ENCODE data around the gene SYNJ2.
A peak's percentile ranks its signal among the peaks of the same experiment; 100 is the strongest.

SYNJ2 gene

GRCh38 chr6:158044525-158044888, 62.8 kb downstream of the SYNJ2 start:
- no peak for DNase-seq

DNA sequence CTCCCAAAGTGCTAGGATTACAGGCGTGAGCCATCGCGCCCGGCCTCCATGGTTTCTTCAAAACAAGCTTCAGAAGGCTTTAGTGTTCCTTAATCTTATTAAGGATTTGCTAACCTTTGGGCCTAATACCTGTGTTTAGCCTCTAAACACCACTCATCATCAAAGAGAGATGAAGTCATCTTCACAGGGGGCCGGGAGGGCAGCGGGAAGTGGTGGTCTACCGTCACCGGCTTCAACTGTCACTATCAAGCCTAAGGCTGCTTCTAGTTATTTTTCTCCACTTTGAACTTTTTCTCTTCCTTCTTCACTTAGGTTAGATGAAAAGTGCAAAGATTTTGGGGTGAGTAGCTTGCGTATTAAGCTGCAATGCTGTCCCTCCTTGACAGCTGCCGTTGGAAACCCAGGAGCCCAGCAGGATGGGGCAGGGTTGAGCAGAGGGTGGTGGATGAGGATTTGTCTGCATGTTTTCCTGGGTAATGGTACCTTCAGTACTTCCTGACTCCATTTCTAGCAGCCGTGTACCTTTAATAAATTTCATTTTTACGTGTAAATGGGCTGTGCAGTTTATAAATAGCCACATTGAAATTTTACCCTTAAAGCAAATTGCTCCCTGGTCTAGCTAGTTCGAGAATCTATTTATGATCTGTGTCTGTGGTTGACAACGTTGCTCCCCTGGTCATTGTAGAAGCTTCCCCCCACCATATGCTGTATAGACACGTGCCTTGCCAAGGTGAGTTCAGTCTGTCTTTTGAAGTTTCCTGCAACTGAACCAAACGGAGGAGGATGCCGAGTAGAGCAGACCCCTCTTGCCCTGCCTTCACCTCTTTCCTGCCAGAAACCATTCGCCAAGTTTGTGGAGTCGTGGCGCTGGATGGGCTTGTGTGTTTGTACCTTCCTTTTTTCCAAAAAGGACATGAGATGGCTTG, 64.8 kb downstream of the SYNJ2 start:
- DNase-seq = no peak

- DNase-seq = peak; percentile 84
Measured at GRCh38 chr6:158047127-158047518, 65.5 kb downstream of the SYNJ2 start.

DNA sequence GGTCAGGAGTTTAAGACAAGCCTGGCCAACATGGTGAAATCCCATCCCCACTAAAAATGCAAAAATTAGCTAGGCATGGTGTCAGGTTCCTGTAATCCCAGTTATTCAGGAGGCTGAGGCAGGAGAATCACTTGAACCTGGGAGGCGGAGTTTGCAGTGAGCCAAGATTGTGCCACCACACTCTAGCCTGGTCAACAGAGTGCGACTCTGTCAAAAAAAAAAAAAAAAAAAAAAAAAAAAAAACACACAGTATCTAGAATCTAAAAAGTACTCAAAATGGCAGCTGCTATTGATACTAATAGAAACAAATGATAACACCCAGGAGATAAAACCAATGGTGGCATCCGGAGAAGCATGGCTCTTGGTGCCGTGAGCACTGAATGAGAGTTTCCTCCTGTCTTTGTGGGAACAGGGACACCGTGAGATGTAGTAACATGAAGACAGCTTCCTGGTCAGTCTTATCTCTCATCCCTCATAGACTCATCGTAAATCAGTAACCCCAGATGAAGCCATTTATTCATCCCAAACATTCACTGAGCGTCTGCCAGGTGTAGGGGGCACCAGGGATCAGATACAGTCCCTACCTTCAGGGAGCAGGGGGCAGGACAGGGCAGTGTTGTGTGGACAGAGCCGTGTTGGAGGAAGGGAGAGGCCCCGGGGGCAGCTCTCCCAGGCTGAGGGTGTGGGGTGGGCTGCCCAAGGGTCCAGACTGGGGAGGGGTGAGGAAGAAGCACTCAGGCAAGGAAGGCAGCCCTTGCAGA, 66.1 kb downstream of the SYNJ2 start:
- no peak for DNase-seq

DNA sequence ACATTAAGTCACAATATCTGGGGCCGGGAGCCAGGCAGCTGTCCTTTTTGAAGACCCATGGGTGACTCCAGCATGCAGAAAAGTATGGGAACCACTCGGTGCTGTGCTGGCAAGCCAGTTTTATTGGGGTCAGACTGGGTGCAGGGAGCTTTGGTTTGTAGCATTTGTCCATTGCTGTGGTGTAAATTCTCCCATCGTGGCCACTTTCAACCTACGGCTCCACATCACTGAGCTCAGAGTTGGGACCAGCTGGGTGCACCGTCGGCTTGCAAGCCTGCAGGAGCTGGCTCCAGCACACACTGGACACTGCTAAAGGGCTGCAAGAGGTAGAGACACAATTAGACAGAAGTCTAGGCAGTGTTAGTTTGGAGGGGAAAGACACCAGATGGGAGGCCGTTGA, 66.9 kb downstream of the SYNJ2 start:
- no peak for DNase-seq

- no peak for DNase-seq
Measured at GRCh38 chr6:158049055-158050028, 67.7 kb downstream of the SYNJ2 start.

DNA sequence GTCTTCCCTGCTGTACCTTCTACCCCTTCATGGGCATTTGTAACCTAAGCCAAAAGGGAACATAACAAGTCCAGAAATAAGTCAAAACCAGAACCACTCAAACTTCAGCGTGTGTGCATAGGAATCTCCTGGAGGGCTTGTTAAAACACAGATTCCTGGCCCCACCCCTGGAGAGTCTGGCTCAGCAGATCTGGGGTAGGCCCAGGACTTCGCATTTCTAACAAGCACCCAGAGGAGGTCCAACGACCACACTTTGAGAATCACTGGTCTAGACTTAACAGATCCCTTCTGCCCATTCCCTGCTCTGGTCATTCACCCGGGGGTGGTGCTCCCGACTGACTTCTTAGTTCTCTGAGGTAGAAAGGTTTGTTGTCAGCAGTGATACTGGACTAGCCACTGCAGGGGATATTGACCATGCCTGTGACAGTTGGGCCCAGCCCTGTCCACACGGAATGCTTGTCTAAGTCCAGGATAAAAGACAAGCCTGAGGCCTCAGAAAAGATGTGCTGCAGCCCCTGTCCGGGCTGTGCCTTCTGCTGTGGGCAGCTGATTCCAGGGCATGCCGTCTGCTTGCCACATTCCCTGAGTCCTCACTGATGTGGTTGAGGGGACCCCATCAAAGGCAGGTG, 68.6 kb downstream of the SYNJ2 start:
- DNase-seq = no peak

DNA sequence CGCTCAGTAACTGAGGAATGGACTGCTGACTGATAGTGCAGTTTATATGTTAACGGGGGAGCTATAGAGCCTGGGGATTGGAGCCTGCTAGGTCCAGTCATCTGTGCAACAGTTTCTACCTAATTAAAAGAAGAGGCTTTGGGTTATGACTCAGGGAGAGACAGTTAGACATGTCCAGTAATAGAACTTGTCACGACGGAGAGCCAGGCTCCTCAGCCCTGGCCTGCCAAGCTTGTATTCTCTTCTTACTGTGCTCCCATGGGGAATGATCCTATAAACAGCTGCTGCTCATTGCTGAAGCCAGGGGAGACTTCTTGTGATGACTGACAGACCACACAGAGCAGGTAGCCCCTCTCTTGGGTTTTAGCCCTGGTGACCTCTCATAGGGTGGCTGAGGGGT, 69.3 kb downstream of the SYNJ2 start:
- no peak for DNase-seq

- no peak for DNase-seq
Measured at GRCh38 chr6:158051968-158052367, 70.3 kb downstream of the SYNJ2 start.

DNA sequence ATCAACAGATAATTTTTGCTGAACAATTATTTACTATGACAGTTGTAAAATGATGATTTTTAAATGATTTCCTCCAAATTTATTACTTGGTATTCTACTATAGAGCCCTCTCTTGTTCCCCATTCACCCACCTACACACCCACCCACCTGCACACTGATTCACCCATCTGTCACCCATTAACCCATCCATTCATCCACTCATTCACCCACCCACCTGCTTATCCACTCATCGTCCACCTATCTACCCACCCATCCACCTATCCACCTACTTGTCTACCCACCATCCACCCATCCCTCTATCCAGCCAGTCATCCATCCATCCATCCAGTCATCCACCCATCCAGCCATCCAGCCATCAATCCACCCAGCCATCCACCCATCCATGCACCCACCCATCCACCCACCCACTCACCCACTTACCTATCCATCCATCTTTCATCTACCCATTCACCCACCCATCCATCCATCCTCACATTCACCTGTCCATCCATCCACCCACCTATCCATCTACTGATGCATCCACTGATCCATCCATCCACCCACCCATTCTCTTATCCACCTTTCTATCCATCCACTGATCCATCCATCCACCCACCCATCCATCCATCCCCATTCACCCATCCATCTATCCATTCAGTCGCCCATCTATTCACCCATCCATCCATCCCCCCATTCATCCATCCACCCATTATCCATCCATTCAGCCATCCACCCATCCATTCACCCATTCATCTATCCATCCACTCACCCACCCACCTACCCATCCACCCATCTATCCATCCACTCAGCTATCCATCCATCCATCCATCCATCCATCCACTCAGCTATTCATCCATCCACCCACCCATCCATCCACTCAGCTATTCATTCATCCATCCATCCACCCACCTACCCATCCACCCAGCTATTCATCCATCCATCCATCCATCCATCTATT, 72.0 kb downstream of the SYNJ2 start:
- no peak for DNase-seq

DNA sequence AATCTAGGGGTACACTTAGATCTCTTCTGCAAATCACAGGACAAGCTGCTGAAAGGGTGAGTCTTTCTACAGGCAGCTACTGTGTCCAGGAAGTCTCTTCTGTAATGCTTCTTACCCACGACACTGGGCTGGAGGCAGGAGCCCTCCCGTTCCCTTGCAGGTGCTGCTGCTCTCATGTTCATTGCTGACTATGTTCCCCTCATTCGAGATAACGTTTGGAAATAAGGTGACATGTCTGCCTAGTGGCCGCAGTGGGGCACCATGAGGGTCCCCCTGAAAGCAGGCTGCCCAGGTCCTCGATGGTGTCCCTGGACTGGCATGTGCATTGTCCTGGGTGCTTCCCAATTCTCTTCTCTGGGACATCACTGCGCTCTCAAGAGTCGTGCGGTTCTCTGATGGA, 74.7 kb downstream of the SYNJ2 start:
- no peak for DNase-seq

GRCh38 chr6:158056804-158057203, 75.1 kb downstream of the SYNJ2 start:
- no peak for DNase-seq

DNA sequence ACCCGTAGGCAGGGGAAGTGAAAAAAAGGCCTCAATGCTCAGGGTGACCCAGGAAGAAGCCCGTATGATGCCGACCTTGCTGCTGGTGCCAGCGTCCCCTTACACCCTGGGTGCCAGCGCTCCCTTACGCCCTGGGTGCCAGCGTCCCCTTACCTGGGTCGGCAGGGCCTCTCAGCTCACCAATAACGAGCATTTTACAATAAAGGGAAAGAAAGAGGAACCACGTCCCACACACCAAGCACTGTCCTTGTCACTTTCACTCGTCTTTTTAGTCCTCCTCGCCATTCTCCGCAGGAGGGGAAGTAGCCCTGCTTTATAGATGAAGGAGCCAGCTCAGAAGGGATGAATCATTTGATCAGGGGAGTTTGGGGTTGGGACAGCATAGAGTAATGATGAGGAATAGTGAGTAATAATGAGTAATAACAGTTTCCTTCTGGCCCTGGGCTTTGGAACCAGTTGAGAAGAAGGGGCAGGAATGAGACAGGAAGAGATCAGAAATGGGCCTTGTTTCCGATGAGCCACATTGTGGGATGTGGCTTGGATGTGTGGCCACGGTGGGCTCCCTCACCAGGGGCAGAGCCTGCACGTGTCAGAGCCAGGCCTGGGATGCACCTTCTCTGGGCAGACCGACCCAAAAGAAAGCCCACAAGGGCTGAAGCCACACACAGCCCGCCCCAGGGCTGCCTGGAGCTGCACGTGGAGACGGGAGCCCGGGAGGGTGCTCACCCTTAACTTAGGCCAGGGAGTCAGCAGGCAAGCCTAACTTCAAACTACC, 75.7 kb downstream of the SYNJ2 start:
- peak; percentile 76 for DNase-seq

DNA sequence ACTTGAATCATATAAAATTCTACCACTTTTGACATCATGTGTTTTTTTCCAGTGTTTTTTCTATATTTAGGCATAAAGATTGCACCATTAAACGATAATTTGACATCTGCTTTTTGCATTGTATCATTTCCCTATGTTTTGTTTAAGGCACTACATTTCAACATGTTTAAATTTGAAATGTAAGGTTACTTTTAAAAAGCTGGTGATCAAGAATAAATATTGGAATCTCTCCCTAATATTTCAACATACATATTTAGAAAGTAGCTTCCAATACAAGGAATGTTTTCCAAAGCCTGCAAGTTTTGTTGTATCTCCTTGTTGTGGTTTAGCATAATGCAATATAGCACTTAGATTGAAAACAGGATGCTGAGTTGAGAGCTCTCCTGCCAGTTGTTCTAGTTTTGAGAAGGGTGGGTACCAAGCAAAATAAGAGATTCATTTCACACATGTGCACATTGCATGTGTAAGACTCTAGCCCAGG, 76.5 kb downstream of the SYNJ2 start:
- DNase-seq = no peak

DNA sequence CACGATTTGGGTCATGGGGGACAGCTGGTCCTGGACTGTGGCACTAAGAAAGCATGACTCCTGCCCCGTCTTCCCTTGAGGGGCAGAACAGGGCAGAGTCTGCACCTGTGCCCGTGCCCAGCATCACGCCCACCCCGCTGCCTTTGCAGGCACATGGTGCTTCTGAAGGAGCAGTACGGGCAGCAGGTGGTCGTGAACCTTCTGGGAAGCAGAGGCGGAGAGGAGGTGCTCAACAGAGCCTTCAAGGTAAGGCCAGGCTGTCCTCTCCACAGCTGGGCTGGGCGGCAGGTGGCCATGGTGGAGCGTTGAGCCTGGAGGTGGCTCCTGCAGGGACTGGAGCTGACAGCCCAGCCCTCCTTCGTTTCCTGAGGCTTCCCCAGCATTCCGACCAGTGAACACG, 77.4 kb downstream of the SYNJ2 start:
- DNase-seq = no peak

DNA sequence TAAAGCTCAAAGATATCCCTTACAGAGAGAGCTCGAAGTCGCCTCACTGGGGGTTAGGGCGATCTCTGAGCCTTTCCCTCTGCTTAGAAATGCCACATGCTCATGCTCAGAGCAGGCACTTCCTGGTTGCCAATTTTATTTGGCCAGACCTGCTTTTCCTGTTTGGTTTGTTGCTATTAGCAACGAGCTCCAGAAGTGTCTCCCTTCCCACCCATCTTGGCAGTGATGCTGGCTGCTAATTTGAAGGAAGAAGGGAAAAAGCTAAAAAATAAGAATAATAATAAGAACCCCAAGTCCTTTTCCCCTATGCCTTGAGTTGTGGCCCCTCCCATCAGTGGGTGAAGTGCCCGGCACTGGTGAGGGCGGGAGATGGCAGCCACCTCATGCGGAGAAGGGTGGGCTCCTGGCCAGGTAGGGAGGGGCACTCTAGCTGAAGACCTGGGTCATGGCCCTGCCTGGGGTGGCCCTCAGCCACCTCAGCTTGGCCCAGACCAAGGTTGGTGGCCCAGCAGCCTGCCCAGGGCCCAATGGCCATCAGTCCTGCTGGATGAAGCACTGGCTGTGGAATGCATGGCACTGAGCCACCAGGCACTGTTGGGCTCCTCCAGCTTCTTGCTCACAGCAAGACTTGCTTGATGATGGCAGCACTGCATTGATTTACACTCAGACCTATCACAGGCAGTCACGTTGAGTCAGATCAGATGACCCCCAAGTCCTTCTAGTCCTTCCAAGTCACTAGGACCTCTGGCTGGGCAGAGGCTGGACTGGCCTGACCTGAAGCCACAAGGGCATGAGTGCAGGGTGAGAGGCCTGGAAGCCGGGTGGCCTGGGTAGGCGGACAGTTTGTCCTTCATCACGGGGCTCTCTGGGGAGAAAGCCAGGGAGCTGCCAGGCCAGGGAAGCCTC, 79.0 kb downstream of the SYNJ2 start:
- no peak for DNase-seq

DNA sequence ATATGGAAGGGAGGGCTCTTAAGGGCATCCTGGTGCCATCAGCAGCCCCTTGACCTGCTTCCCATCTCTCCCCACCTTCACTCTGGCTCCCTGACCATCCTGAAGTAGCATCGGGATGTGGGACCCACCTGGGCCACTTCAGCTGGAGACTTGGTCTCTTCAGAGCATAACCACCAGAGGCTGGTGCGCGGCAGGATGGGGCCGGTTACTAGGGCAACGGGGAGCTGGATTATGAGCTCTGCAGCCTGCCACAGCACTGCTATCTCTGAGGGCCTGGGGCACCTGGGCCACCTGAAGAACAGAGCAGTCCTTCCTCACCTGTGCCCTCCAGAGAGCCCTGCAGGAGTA, 79.7 kb downstream of the SYNJ2 start:
- DNase-seq = no peak

- no peak for DNase-seq
Measured at GRCh38 chr6:158061709-158062461, 80.2 kb downstream of the SYNJ2 start.

DNA sequence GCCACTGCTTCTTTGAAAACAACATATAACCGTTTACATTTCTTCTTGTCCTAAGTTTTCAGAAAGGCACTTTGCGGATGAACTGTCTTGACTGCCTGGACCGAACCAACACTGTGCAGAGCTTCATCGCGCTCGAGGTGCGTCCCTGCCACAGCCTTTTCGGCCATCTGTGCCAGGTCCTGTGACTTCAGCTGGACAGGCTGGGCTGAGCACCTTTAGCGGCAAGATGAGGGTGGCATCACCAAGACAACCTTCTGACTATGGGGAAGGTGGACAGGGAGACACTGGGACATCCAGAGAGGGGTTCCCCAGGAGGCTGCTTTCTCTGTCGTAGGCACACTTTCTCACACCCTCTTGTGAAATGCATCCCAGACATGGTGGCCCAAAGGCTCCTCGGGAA, 82.1 kb downstream of the SYNJ2 start:
- no peak for DNase-seq

All from activated CD4-positive, alpha-beta T cell treated with anti-CD3 and anti-CD28 coated beads for 48 hours (primary cell).